Measurements from ENCODE around the gene CLBA1. TPM values are rescaled to one million over a fixed set of nuclear protein-coding genes. Genes with fewer than 3 reads are reported as not detected.

CLBA1 gene
- 1 to 10 TPM; 6.5 to 8.3 TPM for polyA plus RNA-seq

- H3K4me3 ChIP-seq (ENCODE audit: low read depth in 1 of 2, low read length in 2 of 2), result peak within 1 kb of the TSS; percentile 76 to 81
- H3K9me3 ChIP-seq (ENCODE audit: control insufficient read depth in 2 of 2, insufficient read depth in 1 of 2, low read depth in 1 of 2, low read length in 1 of 2), result no peaks in the 10 kb centered on the region
- WGBS, 2 donors, result 2% methylated on average over 52 to 77 of the region's 77 CpGs
- H3K36me3 ChIP-seq (ENCODE audit: control insufficient read depth in 2 of 2, insufficient read depth in 2 of 2, low read length in 1 of 2), result peaks cover 0 to 6% of the 10 kb centered on the region in 2 donors
- H3K27ac ChIP-seq (ENCODE audit: low read depth in 2 of 2, low read length in 1 of 2), result peak within 1 kb of the TSS; percentile 72 to 73
- H3K27me3 ChIP-seq (ENCODE audit: control insufficient read depth in 1 of 2, insufficient read depth in 2 of 2, low read length in 2 of 2), result no peaks in the 10 kb centered on the region
- peaks cover 9 to 15% of the 10 kb centered on the region in 2 donors for H3K4me1 ChIP-seq (ENCODE audit: control insufficient read depth in 2 of 2, insufficient read depth in 2 of 2, low read length in 1 of 2)
Observed at GRCh38 chr14:104985675-104986486, at the start of gene CLBA1. Gene CLBA1 (plus strand): TSS chr14:104985788. CDS start chr14:104986432, 644 bp downstream.

GRCh38 chr14:104935955-104936354, 49.6 kb upstream of the CLBA1 start:
- H3K4me3 ChIP-seq (ENCODE audit: low read depth in 1 of 2, low read length in 2 of 2), result no peak overlapping the region
- H3K9me3 ChIP-seq (ENCODE audit: control insufficient read depth in 2 of 2, insufficient read depth in 1 of 2, low read depth in 1 of 2, low read length in 1 of 2), result no peaks in the 10 kb centered on the region
- peaks cover 0 to 18% of the 10 kb centered on the region in 2 donors for H3K36me3 ChIP-seq (ENCODE audit: control insufficient read depth in 2 of 2, insufficient read depth in 2 of 2, low read length in 1 of 2)
- no peak overlapping the region for H3K27ac ChIP-seq (ENCODE audit: low read depth in 2 of 2, low read length in 1 of 2)
- 44 to 70% methylated on average over 2 of the region's 2 CpGs for WGBS, 2 donors
- peaks cover 3 to 5% of the 10 kb centered on the region in 2 donors for H3K4me1 ChIP-seq (ENCODE audit: control insufficient read depth in 2 of 2, insufficient read depth in 2 of 2, low read length in 1 of 2)
- H3K27me3 ChIP-seq (ENCODE audit: control insufficient read depth in 1 of 2, insufficient read depth in 2 of 2, low read length in 2 of 2), result no peaks in the 10 kb centered on the region

GRCh38 chr14:104936361-104937155, 49.0 kb upstream of the CLBA1 start:
- Histone ChIP-seq H3K27me3 (ENCODE audit: control insufficient read depth in 1 of 2, insufficient read depth in 2 of 2, low read length in 2 of 2) (no peaks in the 10 kb centered on the region), H3K4me3 (ENCODE audit: low read depth in 1 of 2, low read length in 2 of 2) (no peak overlapping the region), H3K27ac (ENCODE audit: low read depth in 2 of 2, low read length in 1 of 2) (no peak overlapping the region), H3K9me3 (ENCODE audit: control insufficient read depth in 2 of 2, insufficient read depth in 1 of 2, low read depth in 1 of 2, low read length in 1 of 2) (no peaks in the 10 kb centered on the region), H3K36me3 (ENCODE audit: control insufficient read depth in 2 of 2, insufficient read depth in 2 of 2, low read length in 1 of 2) (peaks cover 0 to 21% of the 10 kb centered on the region in 2 donors), H3K4me1 (ENCODE audit: control insufficient read depth in 2 of 2, insufficient read depth in 2 of 2, low read length in 1 of 2) (peaks cover 3 to 4% of the 10 kb centered on the region in 2 donors)
- 68 to 74% methylated on average over 10 of the region's 10 CpGs for WGBS, 2 donors

GRCh38 chr14:104937161-104937560, 48.4 kb upstream of the CLBA1 start:
- peaks cover 0 to 27% of the 10 kb centered on the region in 2 donors for H3K36me3 ChIP-seq (ENCODE audit: control insufficient read depth in 2 of 2, insufficient read depth in 2 of 2, low read length in 1 of 2)
- H3K4me3 ChIP-seq (ENCODE audit: low read depth in 1 of 2, low read length in 2 of 2), result no peak overlapping the region
- H3K27ac ChIP-seq (ENCODE audit: low read depth in 2 of 2, low read length in 1 of 2), result no peak overlapping the region
- 85 to 88% methylated on average over 4 of the region's 4 CpGs for WGBS, 2 donors
- H3K9me3 ChIP-seq (ENCODE audit: control insufficient read depth in 2 of 2, insufficient read depth in 1 of 2, low read depth in 1 of 2, low read length in 1 of 2), result no peaks in the 10 kb centered on the region
- peaks cover 3 to 4% of the 10 kb centered on the region in 2 donors for H3K4me1 ChIP-seq (ENCODE audit: control insufficient read depth in 2 of 2, insufficient read depth in 2 of 2, low read length in 1 of 2)
- no peaks in the 10 kb centered on the region for H3K27me3 ChIP-seq (ENCODE audit: control insufficient read depth in 1 of 2, insufficient read depth in 2 of 2, low read length in 2 of 2)

- H3K4me1 ChIP-seq (ENCODE audit: control insufficient read depth in 2 of 2, insufficient read depth in 2 of 2, low read length in 1 of 2), result peaks cover 3 to 4% of the 10 kb centered on the region in 2 donors
- peaks cover 0 to 28% of the 10 kb centered on the region in 2 donors for H3K36me3 ChIP-seq (ENCODE audit: control insufficient read depth in 2 of 2, insufficient read depth in 2 of 2, low read length in 1 of 2)
- no peak overlapping the region for H3K4me3 ChIP-seq (ENCODE audit: low read depth in 1 of 2, low read length in 2 of 2)
- H3K27ac ChIP-seq (ENCODE audit: low read depth in 2 of 2, low read length in 1 of 2), result no peak overlapping the region
- no peaks in the 10 kb centered on the region for H3K27me3 ChIP-seq (ENCODE audit: control insufficient read depth in 1 of 2, insufficient read depth in 2 of 2, low read length in 2 of 2)
- H3K9me3 ChIP-seq (ENCODE audit: control insufficient read depth in 2 of 2, insufficient read depth in 1 of 2, low read depth in 1 of 2, low read length in 1 of 2), result no peaks in the 10 kb centered on the region
- WGBS, 2 donors, result 76 to 82% methylated on average over 11 of the region's 11 CpGs
Observed at GRCh38 chr14:104937694-104938365, 47.8 kb upstream of the CLBA1 start.

GRCh38 chr14:104938436-104938835, 47.2 kb upstream of the CLBA1 start:
- no peaks in the 10 kb centered on the region for H3K27me3 ChIP-seq (ENCODE audit: control insufficient read depth in 1 of 2, insufficient read depth in 2 of 2, low read length in 2 of 2)
- no peaks in the 10 kb centered on the region for H3K9me3 ChIP-seq (ENCODE audit: control insufficient read depth in 2 of 2, insufficient read depth in 1 of 2, low read depth in 1 of 2, low read length in 1 of 2)
- H3K4me3 ChIP-seq (ENCODE audit: low read depth in 1 of 2, low read length in 2 of 2), result no peak overlapping the region
- WGBS, 2 donors, result 62 to 66% methylated on average over 2 of the region's 2 CpGs
- no peak overlapping the region for H3K27ac ChIP-seq (ENCODE audit: low read depth in 2 of 2, low read length in 1 of 2)
- peaks cover 0 to 28% of the 10 kb centered on the region in 2 donors for H3K36me3 ChIP-seq (ENCODE audit: control insufficient read depth in 2 of 2, insufficient read depth in 2 of 2, low read length in 1 of 2)
- peaks cover 3 to 4% of the 10 kb centered on the region in 2 donors for H3K4me1 ChIP-seq (ENCODE audit: control insufficient read depth in 2 of 2, insufficient read depth in 2 of 2, low read length in 1 of 2)

- 54 to 84% methylated on average over 1 of the region's 1 CpG for WGBS, 2 donors
- H3K4me1 ChIP-seq (ENCODE audit: control insufficient read depth in 2 of 2, insufficient read depth in 2 of 2, low read length in 1 of 2), result peaks cover 3 to 4% of the 10 kb centered on the region in 2 donors
- H3K27ac ChIP-seq (ENCODE audit: low read depth in 2 of 2, low read length in 1 of 2), result no peak overlapping the region
- no peaks in the 10 kb centered on the region for H3K27me3 ChIP-seq (ENCODE audit: control insufficient read depth in 1 of 2, insufficient read depth in 2 of 2, low read length in 2 of 2)
- peaks cover 0 to 32% of the 10 kb centered on the region in 2 donors for H3K36me3 ChIP-seq (ENCODE audit: control insufficient read depth in 2 of 2, insufficient read depth in 2 of 2, low read length in 1 of 2)
- no peak overlapping the region for H3K4me3 ChIP-seq (ENCODE audit: low read depth in 1 of 2, low read length in 2 of 2)
- H3K9me3 ChIP-seq (ENCODE audit: control insufficient read depth in 2 of 2, insufficient read depth in 1 of 2, low read depth in 1 of 2, low read length in 1 of 2), result no peaks in the 10 kb centered on the region
Observed at GRCh38 chr14:104938960-104939359, 46.6 kb upstream of the CLBA1 start.

GRCh38 chr14:104939666-104940410, 45.8 kb upstream of the CLBA1 start:
- Histone ChIP-seq H3K4me3 (ENCODE audit: low read depth in 1 of 2, low read length in 2 of 2) (no peak overlapping the region), H3K9me3 (ENCODE audit: control insufficient read depth in 2 of 2, insufficient read depth in 1 of 2, low read depth in 1 of 2, low read length in 1 of 2) (no peaks in the 10 kb centered on the region), H3K27me3 (ENCODE audit: control insufficient read depth in 1 of 2, insufficient read depth in 2 of 2, low read length in 2 of 2) (no peaks in the 10 kb centered on the region), H3K4me1 (ENCODE audit: control insufficient read depth in 2 of 2, insufficient read depth in 2 of 2, low read length in 1 of 2) (peaks cover 0 to 3% of the 10 kb centered on the region in 2 donors), H3K27ac (ENCODE audit: low read depth in 2 of 2, low read length in 1 of 2) (no peak overlapping the region), H3K36me3 (ENCODE audit: control insufficient read depth in 2 of 2, insufficient read depth in 2 of 2, low read length in 1 of 2) (peaks cover 0 to 32% of the 10 kb centered on the region in 2 donors)
- 59 to 75% methylated on average over 11 of the region's 11 CpGs for WGBS, 2 donors

Measured in esophagus (tissue), 2 donors.